ENCODE measurements around the gene LYRM7.

- TF ChIP-seq CTCF (IDR thresholded peaks at IDR 0.05) (no peak), POLR2AphosphoS5 (IDR thresholded peaks at IDR 0.05; ENCODE audit: low read depth, low read length) (no peak), REST (IDR thresholded peaks at IDR 0.05; ENCODE audit: insufficient read depth in 1 of 2, low read depth in 2 of 2, low read length in 1 of 2) (no peak), SIN3A (IDR thresholded peaks at IDR 0.05; ENCODE audit: borderline replicate concordance, insufficient read depth, low read depth, low read length) (no peak)
These were observed 82.1 kb downstream of the LYRM7 start for GRCh38 chr5:131252824-131253171.

All from Panc1 (cell line).